ENCODE data around the gene AFF3.

Gene AFF3

GRCh38 chr2:100004348-100004884 lies 138.0 kb downstream of the AFF3 start:
- DNase-seq: no peak

- no peak for DNase-seq
These were observed 140.3 kb downstream of the AFF3 start for GRCh38 chr2:100002059-100002458.

- DNase-seq: no peak
These were observed 141.3 kb downstream of the AFF3 start for GRCh38 chr2:100000915-100001707.

- DNase-seq: no peak
These were observed 143.6 kb downstream of the AFF3 start for GRCh38 chr2:99998651-99999320.

- DNase-seq: no peak
These were observed 152.5 kb downstream of the AFF3 start for GRCh38 chr2:99989905-99990304.

GRCh38 chr2:99988599-99988998 lies 153.8 kb downstream of the AFF3 start:
- no peak for DNase-seq

GRCh38 chr2:99987160-99987559 lies 155.2 kb downstream of the AFF3 start:
- no peak for DNase-seq

- DNase-seq: peak; percentile 14
These were observed 157.4 kb downstream of the AFF3 start for GRCh38 chr2:99984799-99985515.

- no peak for DNase-seq
These were observed 159.6 kb downstream of the AFF3 start for GRCh38 chr2:99982744-99983143.

GRCh38 chr2:99981840-99982239 lies 160.6 kb downstream of the AFF3 start:
- DNase-seq: no peak

GRCh38 chr2:99980176-99980575 lies 162.2 kb downstream of the AFF3 start:
- DNase-seq: no peak

GRCh38 chr2:99977966-99978365 lies 164.4 kb downstream of the AFF3 start:
- DNase-seq: no peak

- no peak for DNase-seq
These were observed 167.0 kb downstream of the AFF3 start for GRCh38 chr2:99975386-99975785.

GRCh38 chr2:99974682-99975375 lies 167.6 kb downstream of the AFF3 start:
- DNase-seq: no peak

- DNase-seq: peak; percentile 89
These were observed 168.1 kb downstream of the AFF3 start for GRCh38 chr2:99974275-99974674.

- no peak for DNase-seq
These were observed 171.0 kb downstream of the AFF3 start for GRCh38 chr2:99971326-99971900.

- DNase-seq: no peak
These were observed 172.0 kb downstream of the AFF3 start for GRCh38 chr2:99970292-99970868.

GRCh38 chr2:99961196-99961913 lies 181.0 kb downstream of the AFF3 start:
- no peak for DNase-seq

- DNase-seq: no peak
These were observed 181.6 kb downstream of the AFF3 start for GRCh38 chr2:99960790-99961189.

GRCh38 chr2:99960291-99960690 lies 182.1 kb downstream of the AFF3 start:
- no peak for DNase-seq

- no peak for DNase-seq
These were observed 183.0 kb downstream of the AFF3 start for GRCh38 chr2:99959261-99960014.
